HG03521 (cell line): Measurements from ENCODE around the gene ELP2.
"Not testable (repeated sequence)": the region's sequence is repeated elsewhere in the genome, so short reads cannot be mapped to it uniquely, and the experiment has no call there.

ENCODE experiments used
- ATAC-seq: cut with Tn5 transposase; IDR thresholded peaks from one replicate; pipeline ENCODE4 v1.9.1; 2021; ENCODE audit warnings: mild to moderate bottlenecking, moderate library complexity; ENCODE audit not compliant: unreplicated experiment

The ELP2 gene

GRCh38 chr18:36116771-36117170, 12.9 kb upstream of the ELP2 start:
- ATAC-seq: not testable (repeated sequence)

- ATAC-seq: no peak
These were observed 9.4 kb upstream of the ELP2 start for GRCh38 chr18:36120297-36120696.

- no peak for ATAC-seq
These were observed 4.9 kb upstream of the ELP2 start for GRCh38 chr18:36124841-36125240.

- ATAC-seq: no peak
These were observed 3.0 kb upstream of the ELP2 start for GRCh38 chr18:36126668-36127067.

GRCh38 chr18:36127836-36128529, 1.7 kb upstream of the ELP2 start:
- no peak for ATAC-seq

- ATAC-seq: no peak
These were observed 1.2 kb upstream of the ELP2 start for GRCh38 chr18:36128530-36128870.

- peak; percentile 11 for ATAC-seq
These were observed 796 bp upstream of the ELP2 start for GRCh38 chr18:36128907-36129299.

- peak; percentile 13 for ATAC-seq
These were observed 536 bp downstream of the ELP2 start for GRCh38 chr18:36130039-36130831.

GRCh38 chr18:36130883-36131653, 1.4 kb downstream of the ELP2 start:
- ATAC-seq: no peak

- no peak for ATAC-seq
These were observed 2.2 kb downstream of the ELP2 start for GRCh38 chr18:36131692-36132483.

GRCh38 chr18:36132756-36133155, 3.1 kb downstream of the ELP2 start:
- ATAC-seq: no peak

- ATAC-seq: no peak
These were observed 5.6 kb downstream of the ELP2 start for GRCh38 chr18:36135264-36135663.

GRCh38 chr18:36139245-36139644, 9.5 kb downstream of the ELP2 start:
- ATAC-seq: no peak

GRCh38 chr18:36141576-36141975, 11.9 kb downstream of the ELP2 start:
- ATAC-seq: no peak

- no peak for ATAC-seq
These were observed 13.1 kb downstream of the ELP2 start for GRCh38 chr18:36142751-36143150.

GRCh38 chr18:36143391-36143790, 13.7 kb downstream of the ELP2 start:
- no peak for ATAC-seq

- ATAC-seq: peak; percentile 96
These were observed 20.0 kb downstream of the ELP2 start for GRCh38 chr18:36149514-36150289.

GRCh38 chr18:36152781-36153180, 23.1 kb downstream of the ELP2 start:
- ATAC-seq: no peak

- ATAC-seq: no peak
These were observed 23.5 kb downstream of the ELP2 start for GRCh38 chr18:36153203-36153602.

GRCh38 chr18:36153771-36154170, 24.1 kb downstream of the ELP2 start:
- no peak for ATAC-seq
